GM13977 (cell line): ENCODE measurements around the gene OPCML.

Experiments
- DNase-seq: peaks from one replicate; pipeline ENCODE4 v3.0.0; 2012; ENCODE audit warnings: low spot score
- in situ Hi-C: fragments of 300-500 bp; cut with MboI; formaldehyde crosslinking; loops from one replicate; pipeline ENCODE4 v1.12.0; 2022; ENCODE audit warnings: low sequenced_read_pairs, low pct_unique_long_range_greater_than_20kb, mixed read lengths, inconsistent platforms; ENCODE audit not compliant: unreplicated experiment
- TF ChIP-seq, protein P1 (sequence below): IDR thresholded peaks from 2 replicates; pipeline ENCODE4 v1.5.1; 2012; ENCODE audit warnings: mild to moderate bottlenecking, control low read depth; ENCODE audit not compliant: insufficient read depth; ENCODE audit errors: extremely low read depth, missing control alignments

The OPCML gene

DNA sequence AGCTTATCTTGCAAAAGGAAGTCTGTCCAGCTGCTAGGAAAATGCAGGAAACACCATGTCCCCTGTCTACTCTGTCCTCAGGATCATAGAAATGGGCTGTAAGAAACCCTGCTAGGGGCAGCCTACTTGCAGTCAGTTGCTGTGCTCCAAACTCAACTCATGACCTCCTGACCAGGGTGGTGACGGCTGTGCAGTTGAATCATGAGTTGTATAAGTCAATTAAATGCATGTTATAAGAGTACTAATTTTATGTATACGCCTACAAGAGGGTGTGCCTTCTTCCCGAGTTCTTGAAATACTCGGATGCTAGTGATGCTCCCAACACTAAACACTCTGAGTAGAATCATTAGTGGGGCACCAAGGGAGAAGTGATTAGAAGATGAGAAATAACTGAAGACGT, 776.4 kb downstream of the OPCML start:
- DNase-seq: no peak
- in situ Hi-C loops: no loop called here
- TF ChIP-seq, protein P1, sequence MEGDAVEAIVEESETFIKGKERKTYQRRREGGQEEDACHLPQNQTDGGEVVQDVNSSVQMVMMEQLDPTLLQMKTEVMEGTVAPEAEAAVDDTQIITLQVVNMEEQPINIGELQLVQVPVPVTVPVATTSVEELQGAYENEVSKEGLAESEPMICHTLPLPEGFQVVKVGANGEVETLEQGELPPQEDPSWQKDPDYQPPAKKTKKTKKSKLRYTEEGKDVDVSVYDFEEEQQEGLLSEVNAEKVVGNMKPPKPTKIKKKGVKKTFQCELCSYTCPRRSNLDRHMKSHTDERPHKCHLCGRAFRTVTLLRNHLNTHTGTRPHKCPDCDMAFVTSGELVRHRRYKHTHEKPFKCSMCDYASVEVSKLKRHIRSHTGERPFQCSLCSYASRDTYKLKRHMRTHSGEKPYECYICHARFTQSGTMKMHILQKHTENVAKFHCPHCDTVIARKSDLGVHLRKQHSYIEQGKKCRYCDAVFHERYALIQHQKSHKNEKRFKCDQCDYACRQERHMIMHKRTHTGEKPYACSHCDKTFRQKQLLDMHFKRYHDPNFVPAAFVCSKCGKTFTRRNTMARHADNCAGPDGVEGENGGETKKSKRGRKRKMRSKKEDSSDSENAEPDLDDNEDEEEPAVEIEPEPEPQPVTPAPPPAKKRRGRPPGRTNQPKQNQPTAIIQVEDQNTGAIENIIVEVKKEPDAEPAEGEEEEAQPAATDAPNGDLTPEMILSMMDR: no peak

DNA sequence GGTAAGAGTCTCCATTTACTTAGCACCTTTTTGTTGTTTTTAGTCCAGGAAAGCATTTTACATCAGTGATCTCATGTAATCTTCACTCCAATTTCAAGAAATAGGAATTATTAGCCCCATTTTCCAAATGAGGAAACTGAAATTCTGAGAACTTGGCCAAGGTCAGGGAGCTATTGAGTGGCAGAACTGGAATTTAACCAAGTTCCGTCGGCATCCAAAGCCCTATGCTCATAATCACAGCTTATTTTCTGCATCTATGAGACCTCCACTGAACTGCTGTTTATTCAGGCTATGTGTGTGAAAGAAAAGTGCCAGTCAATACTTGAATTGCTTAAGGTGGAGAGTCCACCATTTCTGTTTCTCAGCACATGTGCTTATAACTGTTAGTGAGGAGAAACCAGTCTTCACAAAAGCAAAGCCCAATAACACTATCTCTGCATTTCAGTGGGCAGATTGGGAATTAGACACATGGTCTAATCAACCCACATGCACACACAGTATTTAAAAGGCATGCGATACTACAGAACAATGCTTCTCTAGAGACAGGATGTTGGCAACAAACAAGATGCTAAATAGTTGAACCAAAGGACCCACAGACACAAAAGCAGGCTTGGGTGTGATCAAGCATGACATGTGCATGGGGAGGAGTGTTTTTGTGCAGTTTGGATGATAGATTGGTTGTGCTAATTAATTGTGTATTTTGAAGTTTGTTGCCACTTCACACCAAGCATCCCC, 780.6 kb downstream of the OPCML start:
- in situ Hi-C loops: no loop called here
- TF ChIP-seq, protein P1: no peak
- DNase-seq: no peak

DNA sequence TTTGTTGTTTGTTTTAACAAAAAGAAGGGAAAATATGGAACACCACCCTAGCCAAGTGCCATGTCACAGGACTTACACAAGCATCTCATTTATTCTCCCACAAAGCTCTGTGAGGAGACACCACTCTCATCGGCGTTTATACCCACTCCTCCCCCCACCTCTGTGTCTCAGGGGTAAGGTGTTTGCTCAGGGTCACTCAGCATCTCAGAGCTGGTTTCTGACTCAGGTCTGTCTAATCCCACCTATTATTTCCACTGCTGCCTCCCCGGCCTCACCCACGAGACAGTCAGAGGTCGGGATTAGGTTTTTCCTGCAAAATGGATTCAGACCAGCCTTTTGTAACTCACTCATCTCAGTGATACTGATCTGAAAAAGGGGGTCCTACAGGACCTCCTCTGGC, 786.0 kb downstream of the OPCML start:
- in situ Hi-C loops: no loop called here
- DNase-seq: no peak
- TF ChIP-seq, protein P1: no peak

DNA sequence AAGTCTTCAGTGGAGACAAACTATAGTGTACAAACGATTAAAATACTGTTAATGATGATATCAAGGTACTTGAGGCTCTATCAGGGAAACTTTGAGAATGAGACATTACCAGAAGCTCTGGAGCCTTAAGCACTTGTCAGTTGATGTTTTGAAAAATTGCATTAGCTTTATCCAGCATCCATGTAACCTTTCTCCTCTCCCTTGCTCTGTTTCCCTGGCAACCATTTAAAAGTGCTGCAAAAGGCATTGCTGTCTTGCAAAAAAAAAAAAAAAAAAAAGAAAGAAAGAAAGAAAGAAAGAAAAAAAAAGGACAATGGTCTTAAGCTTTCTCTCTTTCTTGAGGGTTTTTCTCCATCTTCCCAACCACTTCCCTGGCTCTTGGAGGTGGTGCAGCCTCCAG, 787.0 kb downstream of the OPCML start:
- TF ChIP-seq, protein P1: no peak
- in situ Hi-C loops: no loop called here
- no peak for DNase-seq

DNA sequence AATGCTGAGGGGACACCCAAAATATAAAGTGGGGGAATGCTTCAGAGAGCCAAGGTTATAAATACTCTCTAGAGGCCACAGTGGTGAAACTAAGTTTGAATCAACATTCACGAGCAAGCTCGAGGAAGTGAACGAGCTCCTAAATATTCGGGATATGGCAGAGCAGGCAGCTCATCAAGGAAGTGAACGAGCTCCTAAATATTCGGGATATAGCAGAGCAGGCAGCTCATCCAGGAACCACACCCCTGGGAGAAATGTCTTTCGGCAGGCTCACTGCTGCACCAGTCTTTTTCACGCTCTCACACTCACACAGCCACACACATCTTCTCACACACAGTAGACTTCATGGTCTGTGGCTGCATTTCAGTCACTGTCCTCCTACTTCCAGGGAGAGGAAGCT, 787.5 kb downstream of the OPCML start:
- TF ChIP-seq, protein P1: no peak
- no peak for DNase-seq
- in situ Hi-C loops: no loop called here

DNA sequence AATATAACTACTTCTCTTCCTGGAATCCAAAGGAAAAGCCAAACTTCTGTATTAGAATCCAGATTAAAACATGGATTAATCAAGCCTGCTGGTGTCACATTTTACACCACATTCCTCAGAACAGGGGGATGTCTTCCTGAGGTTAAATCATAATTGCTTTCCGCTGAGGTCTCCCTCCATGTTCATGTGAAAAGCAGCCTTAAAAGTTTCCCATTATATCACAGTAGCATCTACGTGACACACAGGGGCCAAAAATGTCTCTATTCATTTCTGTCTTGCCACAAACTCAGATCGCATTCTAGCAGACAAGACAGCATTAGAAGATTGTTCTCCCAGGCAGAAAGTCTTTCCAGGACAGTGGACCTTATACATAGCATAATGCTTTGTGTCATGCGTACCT, 788.7 kb downstream of the OPCML start:
- TF ChIP-seq, protein P1: no peak
- DNase-seq: no peak
- in situ Hi-C loops: no loop called here
